Liver (tissue), 9 donors: ENCODE results near the gene ROR1. TPM values are rescaled to one million over a fixed set of nuclear protein-coding genes. Genes with fewer than 3 reads are reported as not detected.
"Not testable (repeated sequence)": the region's sequence is repeated elsewhere in the genome, so short reads cannot be mapped to it uniquely, and the experiment has no call there.

Experiments used
- DNase-seq: peaks from one replicate; pipeline ENCODE4 v3.0.0-alpha.2; 2017; ENCODE audit warnings: low spot score
- H3K27ac ChIP-seq, 2 donors: one replicate each; pipeline ENCODE4 v1.7.0; 2013; ENCODE audit warnings: inconsistent platforms in 2 of 2, low read length in 2 of 2, control low read depth in 1 of 2, low read depth in 1 of 2, mild to moderate bottlenecking in 1 of 2
- H3K27me3 ChIP-seq, 4 donors: one replicate each; pipeline versions ENCODE4 v1.6.1 to v1.7.0; 2013; ENCODE audit warnings: low read length in 3 of 4, inconsistent platforms in 1 of 4, mild to moderate bottlenecking in 1 of 4, moderate library complexity in 1 of 4; ENCODE audit not compliant: control insufficient read depth in 4 of 4, insufficient read depth in 4 of 4
- H3K36me3 ChIP-seq, 4 donors: one replicate each; pipeline versions ENCODE4 v1.6.1 to v1.7.0; 2013; ENCODE audit warnings: low read length in 3 of 4, mild to moderate bottlenecking in 3 of 4, low read depth in 1 of 4, moderate library complexity in 1 of 4; ENCODE audit not compliant: control insufficient read depth in 4 of 4, insufficient read depth in 3 of 4
- H3K4me1 ChIP-seq, 4 donors: one replicate each; pipeline versions ENCODE4 v1.6.1 to v1.7.0; 2013; ENCODE audit warnings: low read length in 3 of 4, mild to moderate bottlenecking in 3 of 4, moderate library complexity in 1 of 4; ENCODE audit not compliant: control insufficient read depth in 4 of 4, insufficient read depth in 4 of 4
- H3K4me3 ChIP-seq, 3 donors: one replicate each; pipeline versions ENCODE4 v1.6.1 to v1.7.0; 2013; ENCODE audit warnings: low read length in 3 of 3, control low read depth in 1 of 3, low read depth in 1 of 3, mild to moderate bottlenecking in 1 of 3
- H3K9ac ChIP-seq, 2 donors: one replicate each; pipeline ENCODE4 v1.7.0; 2013; ENCODE audit warnings: low read length in 2 of 2, mild to moderate bottlenecking in 2 of 2, moderate library complexity in 2 of 2, control low read depth in 1 of 2, low read depth in 1 of 2
- H3K9me3 ChIP-seq, 4 donors: one replicate each; pipeline versions ENCODE4 v1.6.1 to v1.7.0; 2013; ENCODE audit warnings: low read length in 3 of 4; ENCODE audit not compliant: control insufficient read depth in 4 of 4
- FOXA2 ChIP-seq: IDR thresholded peaks from 2 replicates; pipeline ENCODE4 v1.6.1; 2016; ENCODE audit warnings: antibody characterized with exemption
- GABPA ChIP-seq, 2 donors: IDR thresholded peaks in 1 of 2; conservative IDR thresholded peaks in 1 of 2; 2 replicates each; pipeline ENCODE4 v1.6.1; 2016; ENCODE audit warnings: antibody characterized with exemption in 2 of 2, mild to moderate bottlenecking in 1 of 2, moderate library complexity in 1 of 2
- HNF4A ChIP-seq, 2 donors: conservative IDR thresholded peaks; 2 replicates each; pipeline ENCODE4 v1.6.1; 2016; ENCODE audit warnings: antibody characterized with exemption in 2 of 2, mild to moderate bottlenecking in 2 of 2
- HNF4G ChIP-seq: IDR thresholded peaks from 2 replicates; pipeline ENCODE4 v1.6.1; 2016; ENCODE audit warnings: antibody characterized with exemption
- JUND ChIP-seq, 2 donors: IDR thresholded peaks; 2 replicates each; pipeline ENCODE4 v1.6.1; 2016; ENCODE audit warnings: antibody characterized with exemption in 2 of 2
- NR2F2 ChIP-seq: IDR thresholded peaks from 2 replicates; pipeline ENCODE4 v1.6.1; 2016; ENCODE audit warnings: antibody characterized with exemption
- RAD21 ChIP-seq, 2 donors: IDR thresholded peaks; 2 replicates each; pipeline ENCODE4 v1.6.1; 2016; ENCODE audit warnings: antibody characterized with exemption in 2 of 2, mild to moderate bottlenecking in 2 of 2
- RXRA ChIP-seq, 2 donors: IDR thresholded peaks; 2 replicates each; pipeline ENCODE4 v1.6.1; 2017 to 2018; ENCODE audit warnings: antibody characterized with exemption in 2 of 2, mild to moderate bottlenecking in 1 of 2
- SP1 ChIP-seq: IDR thresholded peaks from 2 replicates; pipeline ENCODE4 v1.6.1; 2018; ENCODE audit warnings: antibody characterized with exemption, mild to moderate bottlenecking
- WGBS: extraction: QIAGEN DNeasy Blood & Tissue Kit; methylation state at CpG from one replicate; pipeline ENCODE4 v1.1.7; 2013; 5-methylcytosine and 5-hydroxymethylcytosine counted together
- polyA plus RNA-seq, 2 donors: library from polyadenylated mRNA; stranded (reverse) in 1 of 2; unstranded in 1 of 2; fragments of 200-250 nt in 1 of 2; fragments of >200 nt in 1 of 2; fragmentation: Nextera tagmentation in 1 of 2; extraction: Ambion mirVana in 1 of 2; gene quantifications; one replicate each; pipeline versions ENCODE4 v1.2.1 to v1.2.3, GENCODE V29; 2013 to 2015
- total RNA-seq, 2 donors: library from RNA; depleted of rRNA; stranded (reverse); fragments of >200 nt; gene quantifications; one replicate each; pipeline ENCODE4 v1.2.3, GENCODE V29; 2014
- TF ChIP-seq, protein P1 (sequence below): IDR thresholded peaks from 2 replicates; pipeline ENCODE4 v1.6.1; 2016; ENCODE audit warnings: antibody characterized with exemption, mild to moderate bottlenecking
- TF ChIP-seq, protein P2 (sequence below): IDR thresholded peaks from 2 replicates; pipeline ENCODE4 v1.6.1; 2016; ENCODE audit warnings: antibody characterized with exemption
- TF ChIP-seq, protein P3 (sequence below): IDR thresholded peaks from 2 replicates; pipeline ENCODE4 v1.6.1; 2016; ENCODE audit warnings: antibody characterized with exemption
- TF ChIP-seq, protein P4 (sequence below): fragments of 150-350 bp; IDR thresholded peaks from 2 replicates; pipeline ENCODE4 v1.5.1; 2017; ENCODE audit warnings: improper control_type of control experiment, low read depth, low read length; ENCODE audit not compliant: missing input control
- TF ChIP-seq, protein P5 (sequence below): IDR thresholded peaks from 2 replicates; pipeline ENCODE4 v1.6.1; 2016; ENCODE audit warnings: antibody characterized with exemption
- donor health status: healthy.
- donor health status: healthy.
- donor health status: healthy.
- donor health status: healthy.
- donor health status: healthy.

The ROR1 gene
- total and polyA plus RNA-seq, 4 donors: 0.15 to 0.98 (median 0.37) TPM

DNA sequence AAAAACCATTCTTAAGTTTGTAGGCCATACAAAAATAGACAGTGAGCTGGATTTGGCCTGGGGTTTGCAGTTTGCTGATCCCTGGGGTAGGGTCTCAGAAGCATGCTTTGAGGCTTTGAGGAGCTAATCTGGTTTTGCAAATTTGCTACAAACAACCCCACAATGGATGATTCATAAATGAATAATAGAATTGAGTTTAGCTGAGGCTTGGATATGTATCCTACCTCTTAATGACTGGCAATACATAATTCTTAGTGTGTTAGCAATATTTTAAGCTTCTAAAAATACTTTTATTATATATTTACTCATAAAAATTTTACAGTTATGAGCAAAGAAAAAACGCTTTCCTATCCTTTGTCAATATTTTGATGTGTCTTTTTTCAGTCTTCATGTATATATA is 50.6 kb downstream of the ROR1 start:
- H3K4me1 ChIP-seq: no peaks in the 10 kb centered on the region
- 80% methylated on average over 1 of the region's 1 CpG for WGBS
- H3K36me3 ChIP-seq: no peaks in the 10 kb centered on the region
- H3K9me3 ChIP-seq: no peaks in the 10 kb centered on the region
- H3K27me3 ChIP-seq: peaks cover 0 to 5% (median 0%) of the 10 kb centered on the region in 4 donors
- no peak overlapping the region for H3K4me3 ChIP-seq
- H3K27ac ChIP-seq: no peak overlapping the region
- no peak for TF ChIP-seq FOXA2
- no peak for TF ChIP-seq HNF4A (conservative IDR thresholded peaks at IDR 0.05)
- TF ChIP-seq GABPA (IDR thresholded peaks at IDR 0.05 in 1 of 2, conservative IDR thresholded peaks at IDR 0.05 in 1 of 2): no peak
- no peak for TF ChIP-seq NR2F2
- no peak for TF ChIP-seq SP1
- no peak for DNase-seq
- no peak overlapping the region for H3K9ac ChIP-seq

DNA sequence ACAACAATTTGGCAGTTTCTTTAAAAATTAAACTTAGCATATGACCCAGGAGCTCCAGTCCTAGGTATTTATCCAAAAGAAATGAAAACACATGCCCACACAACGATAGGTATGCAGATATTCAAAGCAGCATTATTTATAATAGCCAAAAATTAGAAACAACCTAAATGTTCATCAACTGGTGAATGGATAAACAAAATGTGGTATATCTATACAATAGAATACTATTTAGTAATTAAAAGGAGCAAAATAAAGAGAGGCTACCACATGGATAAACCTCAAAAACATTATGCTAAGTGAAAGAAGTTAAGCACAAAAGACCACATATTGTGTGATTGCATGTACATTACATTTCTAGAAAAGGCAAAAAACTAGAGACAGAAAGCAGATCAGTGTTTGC is 51.3 kb downstream of the ROR1 start:
- no peaks in the 10 kb centered on the region for H3K4me1 ChIP-seq
- H3K9me3 ChIP-seq: no peaks in the 10 kb centered on the region
- WGBS: 88% methylated on average over 1 of the region's 1 CpG
- H3K9ac ChIP-seq: no peak overlapping the region
- no peak overlapping the region for H3K27ac ChIP-seq
- no peaks in the 10 kb centered on the region for H3K36me3 ChIP-seq
- DNase-seq: no peak
- peaks cover 0 to 5% (median 0%) of the 10 kb centered on the region in 4 donors for H3K27me3 ChIP-seq
- no peak overlapping the region for H3K4me3 ChIP-seq
- TF ChIP-seq, protein P1, sequence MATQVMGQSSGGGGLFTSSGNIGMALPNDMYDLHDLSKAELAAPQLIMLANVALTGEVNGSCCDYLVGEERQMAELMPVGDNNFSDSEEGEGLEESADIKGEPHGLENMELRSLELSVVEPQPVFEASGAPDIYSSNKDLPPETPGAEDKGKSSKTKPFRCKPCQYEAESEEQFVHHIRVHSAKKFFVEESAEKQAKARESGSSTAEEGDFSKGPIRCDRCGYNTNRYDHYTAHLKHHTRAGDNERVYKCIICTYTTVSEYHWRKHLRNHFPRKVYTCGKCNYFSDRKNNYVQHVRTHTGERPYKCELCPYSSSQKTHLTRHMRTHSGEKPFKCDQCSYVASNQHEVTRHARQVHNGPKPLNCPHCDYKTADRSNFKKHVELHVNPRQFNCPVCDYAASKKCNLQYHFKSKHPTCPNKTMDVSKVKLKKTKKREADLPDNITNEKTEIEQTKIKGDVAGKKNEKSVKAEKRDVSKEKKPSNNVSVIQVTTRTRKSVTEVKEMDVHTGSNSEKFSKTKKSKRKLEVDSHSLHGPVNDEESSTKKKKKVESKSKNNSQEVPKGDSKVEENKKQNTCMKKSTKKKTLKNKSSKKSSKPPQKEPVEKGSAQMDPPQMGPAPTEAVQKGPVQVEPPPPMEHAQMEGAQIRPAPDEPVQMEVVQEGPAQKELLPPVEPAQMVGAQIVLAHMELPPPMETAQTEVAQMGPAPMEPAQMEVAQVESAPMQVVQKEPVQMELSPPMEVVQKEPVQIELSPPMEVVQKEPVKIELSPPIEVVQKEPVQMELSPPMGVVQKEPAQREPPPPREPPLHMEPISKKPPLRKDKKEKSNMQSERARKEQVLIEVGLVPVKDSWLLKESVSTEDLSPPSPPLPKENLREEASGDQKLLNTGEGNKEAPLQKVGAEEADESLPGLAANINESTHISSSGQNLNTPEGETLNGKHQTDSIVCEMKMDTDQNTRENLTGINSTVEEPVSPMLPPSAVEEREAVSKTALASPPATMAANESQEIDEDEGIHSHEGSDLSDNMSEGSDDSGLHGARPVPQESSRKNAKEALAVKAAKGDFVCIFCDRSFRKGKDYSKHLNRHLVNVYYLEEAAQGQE: no peak
- TF ChIP-seq, protein P2, sequence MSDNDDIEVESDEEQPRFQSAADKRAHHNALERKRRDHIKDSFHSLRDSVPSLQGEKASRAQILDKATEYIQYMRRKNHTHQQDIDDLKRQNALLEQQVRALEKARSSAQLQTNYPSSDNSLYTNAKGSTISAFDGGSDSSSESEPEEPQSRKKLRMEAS: no peak
- TF ChIP-seq HNF4A (conservative IDR thresholded peaks at IDR 0.05): no peak
- TF ChIP-seq, protein P3, sequence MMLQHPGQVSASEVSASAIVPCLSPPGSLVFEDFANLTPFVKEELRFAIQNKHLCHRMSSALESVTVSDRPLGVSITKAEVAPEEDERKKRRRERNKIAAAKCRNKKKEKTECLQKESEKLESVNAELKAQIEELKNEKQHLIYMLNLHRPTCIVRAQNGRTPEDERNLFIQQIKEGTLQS: no peak
- TF ChIP-seq RXRA (IDR thresholded peaks at IDR 0.05): no peak
- TF ChIP-seq RAD21 (IDR thresholded peaks at IDR 0.05): no peak
- TF ChIP-seq, protein P4, sequence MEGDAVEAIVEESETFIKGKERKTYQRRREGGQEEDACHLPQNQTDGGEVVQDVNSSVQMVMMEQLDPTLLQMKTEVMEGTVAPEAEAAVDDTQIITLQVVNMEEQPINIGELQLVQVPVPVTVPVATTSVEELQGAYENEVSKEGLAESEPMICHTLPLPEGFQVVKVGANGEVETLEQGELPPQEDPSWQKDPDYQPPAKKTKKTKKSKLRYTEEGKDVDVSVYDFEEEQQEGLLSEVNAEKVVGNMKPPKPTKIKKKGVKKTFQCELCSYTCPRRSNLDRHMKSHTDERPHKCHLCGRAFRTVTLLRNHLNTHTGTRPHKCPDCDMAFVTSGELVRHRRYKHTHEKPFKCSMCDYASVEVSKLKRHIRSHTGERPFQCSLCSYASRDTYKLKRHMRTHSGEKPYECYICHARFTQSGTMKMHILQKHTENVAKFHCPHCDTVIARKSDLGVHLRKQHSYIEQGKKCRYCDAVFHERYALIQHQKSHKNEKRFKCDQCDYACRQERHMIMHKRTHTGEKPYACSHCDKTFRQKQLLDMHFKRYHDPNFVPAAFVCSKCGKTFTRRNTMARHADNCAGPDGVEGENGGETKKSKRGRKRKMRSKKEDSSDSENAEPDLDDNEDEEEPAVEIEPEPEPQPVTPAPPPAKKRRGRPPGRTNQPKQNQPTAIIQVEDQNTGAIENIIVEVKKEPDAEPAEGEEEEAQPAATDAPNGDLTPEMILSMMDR: no peak
- TF ChIP-seq, protein P5, sequence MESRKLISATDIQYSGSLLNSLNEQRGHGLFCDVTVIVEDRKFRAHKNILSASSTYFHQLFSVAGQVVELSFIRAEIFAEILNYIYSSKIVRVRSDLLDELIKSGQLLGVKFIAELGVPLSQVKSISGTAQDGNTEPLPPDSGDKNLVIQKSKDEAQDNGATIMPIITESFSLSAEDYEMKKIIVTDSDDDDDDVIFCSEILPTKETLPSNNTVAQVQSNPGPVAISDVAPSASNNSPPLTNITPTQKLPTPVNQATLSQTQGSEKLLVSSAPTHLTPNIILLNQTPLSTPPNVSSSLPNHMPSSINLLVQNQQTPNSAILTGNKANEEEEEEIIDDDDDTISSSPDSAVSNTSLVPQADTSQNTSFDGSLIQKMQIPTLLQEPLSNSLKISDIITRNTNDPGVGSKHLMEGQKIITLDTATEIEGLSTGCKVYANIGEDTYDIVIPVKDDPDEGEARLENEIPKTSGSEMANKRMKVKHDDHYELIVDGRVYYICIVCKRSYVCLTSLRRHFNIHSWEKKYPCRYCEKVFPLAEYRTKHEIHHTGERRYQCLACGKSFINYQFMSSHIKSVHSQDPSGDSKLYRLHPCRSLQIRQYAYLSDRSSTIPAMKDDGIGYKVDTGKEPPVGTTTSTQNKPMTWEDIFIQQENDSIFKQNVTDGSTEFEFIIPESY: no peak
- TF ChIP-seq HNF4G: no peak
- TF ChIP-seq FOXA2: no peak
- TF ChIP-seq NR2F2: no peak
- TF ChIP-seq JUND (IDR thresholded peaks at IDR 0.05): no peak
- TF ChIP-seq GABPA (IDR thresholded peaks at IDR 0.05 in 1 of 2, conservative IDR thresholded peaks at IDR 0.05 in 1 of 2): no peak
- TF ChIP-seq SP1: no peak

DNA sequence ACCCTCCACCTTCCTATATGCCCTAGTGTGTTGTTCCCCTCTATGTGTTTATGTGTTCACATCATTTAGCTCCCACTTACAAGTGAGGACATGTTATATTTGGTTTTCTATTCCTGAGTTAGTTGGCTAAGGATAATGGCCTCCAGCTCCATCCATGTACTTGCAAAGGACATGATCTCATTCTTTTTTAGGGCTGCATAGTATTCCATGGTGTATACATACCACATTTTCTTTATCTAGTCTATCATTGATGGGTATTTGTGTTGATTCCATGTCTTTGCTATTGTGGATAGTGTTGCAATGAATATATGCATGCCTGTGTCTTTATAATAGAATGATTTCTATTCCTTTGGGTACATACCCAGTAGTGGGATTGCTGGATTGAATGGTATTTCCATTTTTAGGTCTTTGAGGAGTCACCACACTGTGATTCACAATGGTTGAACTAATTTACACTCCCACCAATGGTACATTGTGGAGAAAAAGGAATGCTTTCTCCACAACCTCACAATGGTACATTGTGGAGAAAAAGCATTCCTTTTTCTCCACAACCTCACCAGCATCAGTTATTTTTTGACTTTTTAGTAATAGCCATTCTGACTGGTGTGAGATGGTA is 52.5 kb downstream of the ROR1 start:
- H3K27me3 ChIP-seq, H3K27ac ChIP-seq, H3K4me3 ChIP-seq, H3K9me3 ChIP-seq, DNase-seq, H3K9ac ChIP-seq, H3K4me1 ChIP-seq, H3K36me3 ChIP-seq: not testable (repeated sequence)
